Skeletal muscle cell (primary cell): ENCODE measurements around the gene LAIR2.
A peak's percentile ranks its signal among the peaks of the same experiment; 100 is the strongest.
"Not testable (repeated sequence)": the region's sequence is repeated elsewhere in the genome, so short reads cannot be mapped to it uniquely, and the experiment has no call there.

Source experiments
- DNase-seq: peaks from one replicate; pipeline ENCODE4 v3.0.0-alpha.2; 2010; ENCODE audit warnings: low read depth
- H3K4me3 ChIP-seq: 2 replicates; pipeline ENCODE4 v1.5.1; 2011; ENCODE audit warnings: low read depth, mild to moderate bottlenecking, control low read depth, low read length, moderate library complexity

Gene LAIR2

DNA sequence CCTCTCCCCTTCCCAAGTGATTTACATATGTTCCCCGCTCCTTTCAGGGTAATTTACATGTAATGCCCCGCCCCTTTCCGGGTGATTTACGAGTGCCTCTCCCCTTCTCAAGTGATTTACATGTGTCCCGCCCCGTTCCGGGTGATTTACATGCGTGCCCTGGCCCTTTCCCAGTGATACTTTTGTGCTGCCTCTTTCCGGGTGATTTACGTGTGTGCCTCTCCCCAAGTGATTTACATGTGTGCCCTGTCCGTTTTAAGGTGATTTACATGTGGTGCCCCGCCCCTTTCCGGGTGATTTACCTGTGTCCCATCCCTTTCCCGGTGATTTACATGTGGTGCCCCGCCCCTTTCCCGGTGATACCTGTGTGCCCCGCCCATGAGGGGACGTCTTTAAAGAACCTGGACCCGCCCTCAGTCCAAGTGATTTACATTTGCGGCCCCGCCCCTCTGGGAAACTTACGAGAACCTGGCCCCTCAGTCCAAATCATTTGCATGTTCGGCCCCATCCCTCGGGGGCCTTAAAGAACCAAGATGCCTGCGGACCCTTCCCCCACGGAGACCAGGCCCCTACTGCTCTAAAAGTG is 38.5 kb upstream of the LAIR2 start:
- peak overlapping the region; percentile 60 for H3K4me3 ChIP-seq
- peak; percentile 50 for DNase-seq

DNA sequence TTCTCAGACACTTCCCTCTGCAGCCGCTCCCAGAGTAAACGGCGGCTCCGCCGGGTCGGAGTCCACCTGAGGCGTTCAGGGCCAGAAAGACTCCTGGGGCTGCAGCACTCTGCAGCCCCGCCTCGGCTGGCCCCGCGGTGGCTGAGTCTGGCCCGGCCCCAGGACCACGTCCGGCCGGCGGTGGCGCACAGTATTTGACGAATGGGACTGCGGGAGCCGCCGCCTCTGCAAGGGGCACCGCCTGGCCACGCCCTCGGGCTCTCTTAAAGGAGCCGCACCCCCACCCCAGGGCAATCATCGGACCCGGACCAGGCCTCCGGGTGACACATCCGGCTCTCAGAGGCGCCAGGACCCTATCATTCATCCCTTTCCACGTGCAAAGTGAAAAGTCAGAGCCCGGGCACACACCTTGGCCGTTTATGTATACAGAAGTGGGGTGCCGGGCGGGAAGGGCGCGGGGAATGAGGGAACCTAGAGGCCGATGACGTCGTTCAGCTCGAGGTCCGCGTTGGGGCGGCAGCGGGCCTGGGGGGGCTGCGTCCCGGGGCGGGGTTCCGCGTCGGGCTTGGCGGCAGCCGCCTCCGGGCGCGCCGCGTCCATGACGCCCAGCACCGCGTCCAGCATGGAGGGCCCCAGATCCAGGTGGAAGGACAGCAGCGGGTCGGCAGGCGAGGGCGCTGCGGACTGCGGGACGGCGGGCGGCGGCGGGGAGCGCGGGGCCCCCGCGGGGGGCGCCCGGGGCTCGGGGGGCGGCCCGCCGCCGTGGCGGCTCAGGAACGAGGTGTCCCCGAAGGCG is 37.8 kb upstream of the LAIR2 start:
- H3K4me3 ChIP-seq, result peak overlapping the region; percentile 60
- peak; percentile 34 for DNase-seq

DNA sequence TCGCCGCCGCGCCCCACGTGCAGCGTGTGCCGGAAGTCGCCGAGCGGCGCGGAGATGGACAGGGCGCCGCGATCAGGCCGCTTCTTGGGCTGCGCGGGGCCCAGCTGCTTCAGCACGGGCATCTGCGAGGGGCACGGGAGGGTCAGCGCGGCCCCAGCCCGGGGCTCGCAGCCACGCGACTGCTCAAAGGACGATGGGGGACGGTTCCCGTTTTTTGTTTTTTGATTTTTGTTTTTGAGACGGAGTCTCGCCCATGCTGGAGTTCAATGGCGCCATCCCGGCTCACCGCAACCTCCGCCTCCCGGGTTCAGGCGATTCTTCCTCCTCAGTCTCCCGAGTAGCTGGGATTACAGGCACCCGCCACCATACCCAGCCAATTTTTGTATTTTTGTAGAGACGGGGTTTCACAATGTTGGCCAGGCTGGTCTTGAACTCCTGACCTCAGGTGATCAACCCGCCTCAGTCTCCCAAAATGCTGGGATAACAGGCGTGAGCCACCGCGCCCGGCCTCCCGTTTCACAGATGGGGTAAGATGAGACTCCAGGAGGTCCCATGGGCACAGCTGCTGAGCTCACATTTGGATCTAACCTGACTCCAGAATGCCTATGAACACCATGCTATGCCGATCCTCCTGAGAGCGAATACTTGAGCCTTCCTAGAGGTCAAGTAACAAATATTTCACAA is 37.1 kb upstream of the LAIR2 start:
- no peak for DNase-seq
- H3K4me3 ChIP-seq, result no peak overlapping the region

DNA sequence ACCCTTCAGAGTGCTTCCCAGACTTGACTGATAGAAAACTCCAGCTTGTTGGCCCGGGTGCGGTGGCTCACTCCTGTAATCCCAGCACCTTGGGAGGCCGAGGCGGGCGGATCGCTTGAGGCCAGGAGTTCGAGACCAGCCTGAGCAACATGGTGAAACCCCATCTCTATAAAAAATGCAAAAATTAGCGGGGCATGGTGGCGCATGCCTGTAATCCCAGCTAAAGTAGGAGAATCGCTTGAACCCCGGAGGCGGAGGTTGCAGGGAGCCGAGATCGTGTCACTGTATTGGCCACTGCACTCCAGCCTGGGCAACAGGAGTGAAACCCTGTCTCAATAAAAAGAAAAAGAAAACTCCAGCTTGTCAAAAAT is 36.5 kb upstream of the LAIR2 start:
- not testable (repeated sequence) for DNase-seq, H3K4me3 ChIP-seq

DNA sequence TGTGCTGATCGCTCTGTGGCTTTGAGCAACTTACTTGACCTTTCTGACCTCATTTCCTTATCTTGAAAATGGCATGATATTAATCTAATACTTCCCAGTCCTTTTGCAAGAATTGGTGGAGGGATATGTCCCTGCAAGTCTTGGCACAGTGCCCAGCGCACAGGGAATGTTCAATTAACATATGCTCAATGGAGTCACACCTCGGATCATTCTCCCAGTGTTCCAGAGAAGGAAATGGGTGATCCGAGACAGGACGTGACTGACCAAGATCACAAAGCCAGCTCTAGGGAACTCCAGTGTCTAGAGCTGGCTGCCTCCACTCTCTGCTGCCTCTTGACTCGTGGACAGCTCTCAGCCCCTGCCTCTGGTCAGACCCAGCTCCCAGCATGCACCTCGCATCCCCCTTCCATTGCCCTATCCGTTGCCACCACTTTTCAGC is 33.1 kb upstream of the LAIR2 start:
- DNase-seq, result no peak
- no peak overlapping the region for H3K4me3 ChIP-seq

DNA sequence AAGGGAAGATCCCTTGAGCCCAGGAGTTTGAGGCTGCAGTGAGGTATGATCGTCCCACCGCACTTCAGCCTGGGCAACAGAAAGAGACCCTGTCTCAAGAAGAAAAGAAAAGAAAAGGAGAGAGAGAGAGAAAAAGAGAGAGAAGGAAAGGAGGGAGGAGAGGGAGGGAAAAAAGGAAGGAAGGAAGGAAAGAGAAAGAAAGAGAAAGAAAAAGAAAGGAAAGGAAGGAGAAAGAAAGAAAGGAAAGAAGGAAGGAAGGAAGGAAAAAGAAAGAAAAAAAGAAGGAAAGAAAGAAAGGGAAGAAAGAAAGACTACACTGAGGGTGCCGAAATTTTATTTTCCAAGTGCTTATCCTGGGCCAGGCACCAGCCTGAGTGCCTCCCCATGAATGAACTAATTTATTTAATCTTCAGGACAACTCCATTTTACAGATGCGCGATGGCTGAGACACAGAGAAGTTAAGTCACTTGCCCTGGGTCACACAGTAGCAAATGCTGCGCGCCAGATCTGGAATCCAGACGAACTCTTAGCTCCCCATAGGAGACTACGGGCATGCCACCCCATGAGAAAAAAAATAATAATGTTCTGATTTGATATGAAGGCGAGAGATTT is 32.2 kb upstream of the LAIR2 start:
- DNase-seq, result no peak
- peak overlapping the region; percentile 54 for H3K4me3 ChIP-seq

DNA sequence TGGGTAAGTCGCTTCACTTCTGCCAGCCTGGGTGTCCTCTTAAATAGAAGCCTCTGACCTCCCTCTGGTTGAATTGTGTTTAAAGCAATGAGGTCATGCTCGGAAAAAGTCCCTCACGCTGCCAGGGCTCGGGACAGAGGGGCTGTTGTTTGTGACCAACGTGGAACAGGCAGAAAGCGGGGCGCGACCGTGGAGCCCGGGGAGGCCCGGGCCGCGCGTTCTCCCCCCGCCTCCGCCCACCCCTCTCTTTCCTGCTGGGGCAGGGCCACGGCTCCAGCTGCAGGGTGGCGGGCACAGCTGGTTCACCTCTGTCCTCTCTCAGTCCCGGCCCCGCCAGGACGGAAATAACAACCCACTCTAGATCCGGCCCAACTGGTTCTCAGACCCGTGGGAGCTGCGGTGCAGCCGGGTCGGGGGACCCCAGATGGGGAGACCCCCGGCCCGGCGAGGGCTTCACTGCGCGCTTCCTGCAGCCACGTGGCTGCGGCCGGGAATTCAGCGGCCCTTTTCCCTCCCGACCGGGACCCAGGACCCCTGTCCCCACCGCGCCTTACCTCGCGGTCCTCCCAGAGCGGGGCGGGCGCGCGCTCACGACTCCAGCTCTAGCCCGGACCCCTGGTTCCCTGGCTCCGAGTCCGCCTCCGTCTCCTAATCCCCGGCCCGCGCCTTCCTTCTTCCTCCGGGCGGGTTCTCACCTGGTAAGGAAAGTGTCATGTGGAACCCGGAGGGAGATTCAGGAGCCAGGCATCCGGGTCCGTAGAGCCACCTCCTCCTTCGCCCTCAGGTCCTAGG is 31.4 kb upstream of the LAIR2 start:
- H3K4me3 ChIP-seq, result peak overlapping the region; percentile 54
- DNase-seq, result no peak

DNA sequence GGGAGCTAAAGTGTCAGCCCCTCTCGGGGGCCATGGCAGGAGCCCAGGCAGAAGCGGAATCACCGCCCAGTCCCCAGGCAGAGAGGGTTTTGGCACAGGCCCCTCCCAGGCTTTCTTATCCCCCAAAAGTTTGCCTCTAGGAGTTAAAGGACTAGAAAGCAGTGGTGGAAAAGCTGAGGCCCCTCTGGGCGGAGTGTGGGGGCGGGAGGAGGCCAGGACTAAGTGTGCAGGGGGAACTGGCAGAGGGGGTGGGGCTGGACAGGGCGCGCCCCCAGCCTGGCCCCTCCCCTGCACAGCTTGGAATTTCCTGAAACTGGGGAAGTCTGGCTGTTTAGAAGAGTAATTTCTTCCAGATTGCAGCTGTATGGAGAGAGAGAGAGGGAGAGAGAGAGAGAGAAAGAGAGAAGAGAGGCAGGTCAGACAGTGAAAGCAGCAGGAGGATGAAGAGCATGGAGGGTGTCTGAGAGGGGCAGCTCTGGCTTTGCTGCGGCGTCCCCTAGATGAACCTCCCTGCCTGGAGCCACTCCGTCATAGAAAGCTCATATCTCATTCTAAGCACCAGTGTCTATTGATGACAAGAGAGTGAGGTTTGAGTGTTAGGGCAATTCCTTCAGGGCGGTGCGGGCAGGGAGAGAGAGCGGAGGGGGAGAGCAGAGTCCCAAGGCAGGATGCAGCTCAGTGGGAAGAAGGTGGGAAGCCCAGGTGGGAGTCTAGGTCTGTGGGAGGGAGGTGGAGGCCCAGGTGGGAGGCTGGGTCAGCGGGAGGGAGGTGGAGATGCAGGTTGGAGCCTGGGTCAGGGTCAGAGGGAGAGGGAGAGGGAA is 29.4 kb upstream of the LAIR2 start, which contains the start of gene CDC42EP5:
Gene CDC42EP5, minus strand, starts transcription at position 226 of the 821 bp plus-strand sequence. CDS start 7,749 bp downstream, outside the sequence.
- peak within 1 kb of the TSS; percentile 66 for H3K4me3 ChIP-seq
- DNase-seq, result peak; percentile 55

DNA sequence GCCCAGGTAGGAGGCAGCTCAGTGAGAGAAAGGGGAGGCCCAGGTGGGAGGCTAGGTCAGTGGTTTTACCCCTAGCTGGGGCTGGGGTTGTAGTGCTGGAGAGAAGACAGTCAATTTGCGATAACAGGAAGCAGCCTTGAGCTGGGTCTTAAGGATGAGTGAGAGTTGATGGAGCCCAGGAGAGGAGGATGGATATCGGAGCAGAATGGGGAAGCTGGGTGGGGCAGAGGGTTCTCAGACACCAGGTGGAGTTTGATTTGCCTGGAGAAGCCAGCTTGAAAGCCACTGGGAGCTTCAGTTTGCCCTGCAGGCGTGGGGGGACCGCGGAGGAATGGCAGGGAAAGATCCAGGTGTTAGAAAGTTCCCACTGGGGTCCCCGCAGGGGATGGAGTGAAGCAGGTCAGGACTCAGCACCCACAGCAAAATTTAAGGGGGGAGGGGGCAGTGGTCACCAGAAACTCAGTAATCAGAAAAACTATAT is 28.7 kb upstream of the LAIR2 start:
- DNase-seq, result no peak
- peak overlapping the region; percentile 66 for H3K4me3 ChIP-seq

DNA sequence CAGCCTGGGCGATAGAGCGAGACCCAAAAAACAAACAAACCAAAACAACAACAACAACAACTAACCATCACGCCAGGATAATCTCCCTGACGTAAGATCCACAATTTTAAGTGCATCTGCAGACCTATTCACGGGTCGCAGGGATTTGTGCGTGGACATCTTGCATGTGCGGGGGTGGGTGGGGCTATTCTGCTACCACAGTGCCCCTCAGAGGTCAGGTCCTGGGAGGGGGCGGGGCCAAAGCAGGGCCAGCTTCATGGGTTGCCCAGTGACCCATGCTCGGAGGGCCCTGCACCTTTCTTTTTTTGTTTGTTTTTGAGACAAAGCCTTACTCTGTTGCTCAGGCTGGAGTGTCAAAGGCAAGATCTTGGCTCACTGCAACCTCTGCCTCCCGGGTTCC is 26.9 kb upstream of the LAIR2 start:
- no peak for DNase-seq
- no peak overlapping the region for H3K4me3 ChIP-seq

DNA sequence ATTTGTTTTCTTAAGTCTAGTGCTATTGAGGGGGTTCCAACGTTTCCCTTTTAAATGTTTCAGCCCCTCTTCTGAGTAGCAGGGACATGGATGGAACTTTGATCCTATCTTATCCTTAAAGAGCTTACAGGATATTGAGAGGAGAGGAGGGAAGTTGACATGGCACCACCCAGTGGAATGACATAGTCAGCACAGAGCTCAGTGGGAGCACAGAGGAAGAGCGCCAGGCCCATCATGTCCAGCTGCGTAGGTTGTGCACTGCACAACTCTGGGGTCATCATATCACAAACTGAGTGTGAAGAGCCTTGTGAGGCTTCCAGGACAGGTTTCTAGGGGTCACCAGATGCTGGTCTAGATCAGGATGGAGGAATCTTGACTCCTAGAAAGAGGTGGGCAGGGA is 25.0 kb upstream of the LAIR2 start:
- H3K4me3 ChIP-seq, result no peak overlapping the region
- no peak for DNase-seq

DNA sequence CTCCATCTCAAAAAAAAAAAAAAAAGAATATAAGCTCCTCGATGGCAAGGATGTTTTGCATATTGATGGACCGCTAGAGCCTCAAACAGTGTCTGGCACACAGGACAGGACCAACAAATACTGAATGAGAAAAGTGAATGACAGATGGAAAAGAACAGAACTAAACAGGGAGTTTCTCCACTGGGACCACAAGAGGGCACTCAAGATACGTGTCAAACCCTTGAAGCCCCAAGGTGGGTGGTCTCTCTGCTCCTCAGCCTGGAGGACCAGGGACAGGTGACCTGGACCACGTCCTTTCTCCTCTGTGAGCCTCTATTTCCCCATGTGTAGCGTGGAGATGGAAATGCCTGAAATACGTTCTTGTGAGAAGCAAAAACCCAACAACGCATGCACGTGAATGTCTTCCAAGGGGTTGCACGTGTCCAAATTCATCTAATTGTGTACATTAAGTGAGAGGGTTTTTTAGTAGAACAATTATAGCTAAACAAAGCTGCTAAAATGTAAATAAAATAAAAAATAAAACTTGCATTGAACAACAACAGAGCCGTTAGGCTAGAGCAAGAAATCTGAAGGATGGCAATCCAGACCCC is 23.9 kb upstream of the LAIR2 start:
- no peak for DNase-seq
- H3K4me3 ChIP-seq, result no peak overlapping the region

DNA sequence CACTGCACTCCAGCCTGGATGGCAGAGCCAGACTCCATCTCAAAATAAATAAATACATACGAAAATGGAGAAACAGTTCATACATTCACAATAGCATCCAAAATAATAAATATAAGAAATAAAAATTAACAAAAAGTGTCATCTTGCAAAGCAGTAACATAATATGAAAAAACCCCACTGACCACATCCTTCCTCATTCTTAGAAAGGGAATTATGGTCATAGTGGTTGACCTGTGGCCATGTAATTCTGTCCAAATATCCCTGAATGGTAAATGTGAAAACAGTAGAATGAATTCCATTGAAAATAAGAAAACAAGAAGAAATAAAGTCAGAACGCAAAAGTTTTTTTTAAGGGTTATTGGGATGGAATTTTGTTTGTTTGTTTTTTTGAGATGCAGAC is 22.6 kb upstream of the LAIR2 start:
- DNase-seq, result no peak
- H3K4me3 ChIP-seq, result no peak overlapping the region

DNA sequence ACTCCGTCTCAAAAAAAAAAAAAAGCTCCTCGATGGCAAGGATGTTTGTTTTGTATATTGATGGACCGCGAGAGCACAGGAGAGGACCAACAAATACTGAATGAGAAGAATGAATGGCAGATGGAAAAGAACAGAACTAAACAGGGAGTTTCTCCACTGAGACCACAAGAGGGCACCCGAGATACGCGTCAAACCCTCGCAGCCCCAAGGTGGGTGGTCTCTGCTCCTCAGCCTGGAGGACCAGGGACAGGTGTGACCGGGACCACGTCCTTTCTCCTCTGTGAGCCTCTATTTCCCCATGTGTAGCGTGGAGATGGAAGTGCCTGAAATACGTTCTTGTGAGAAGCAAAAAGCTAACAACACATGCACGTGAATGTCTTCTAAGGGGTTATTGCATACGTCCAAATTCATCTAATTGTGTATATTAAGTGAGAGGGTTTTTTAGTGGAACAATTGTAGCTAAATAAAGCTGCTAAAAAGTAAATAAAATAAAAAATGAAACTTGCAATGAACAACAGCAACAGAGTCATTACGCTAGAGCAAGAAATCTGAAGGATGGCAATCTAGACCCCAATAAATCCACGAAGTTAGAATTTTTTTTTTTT is 21.2 kb upstream of the LAIR2 start:
- H3K4me3 ChIP-seq, result no peak overlapping the region
- DNase-seq, result no peak

DNA sequence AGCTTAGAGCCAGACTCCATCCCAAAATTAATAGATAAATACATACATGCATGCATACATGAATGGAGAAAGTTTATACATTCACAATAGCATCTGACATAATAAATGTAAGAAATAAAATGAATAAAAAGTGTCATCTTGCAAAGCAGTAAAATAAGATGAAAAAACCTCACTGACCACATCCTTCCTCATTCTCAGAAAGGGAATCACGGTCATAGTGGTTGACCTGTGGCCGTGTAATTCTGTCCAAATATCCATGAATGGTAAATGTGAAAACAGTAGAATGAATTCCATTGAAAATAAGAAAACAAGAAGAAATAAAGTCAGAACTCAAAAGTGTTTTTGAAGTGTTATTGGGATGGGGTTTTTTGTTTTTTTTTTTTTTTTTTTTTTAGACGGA is 19.7 kb upstream of the LAIR2 start:
- H3K4me3 ChIP-seq, result no peak overlapping the region
- no peak for DNase-seq

DNA sequence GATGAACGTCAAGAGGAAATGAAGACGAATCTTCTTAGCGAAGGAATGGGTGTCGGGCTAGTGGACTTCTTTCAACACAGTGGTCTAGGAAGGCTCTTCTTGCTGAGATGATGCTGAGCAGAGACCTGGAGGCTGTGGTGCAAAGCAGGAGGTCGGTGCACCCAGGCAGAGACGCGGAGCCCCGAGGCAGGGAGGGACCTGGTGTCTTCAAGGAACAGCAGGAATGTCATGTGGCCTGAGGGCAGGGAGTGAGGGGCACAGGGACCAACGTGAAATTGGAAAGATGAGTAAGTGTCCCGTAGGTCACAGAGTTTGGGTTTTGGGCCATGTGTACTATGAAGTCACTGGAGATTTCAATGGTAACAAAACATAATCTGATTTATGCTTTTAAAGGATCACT is 18.2 kb upstream of the LAIR2 start:
- H3K4me3 ChIP-seq, result no peak overlapping the region
- DNase-seq, result no peak

DNA sequence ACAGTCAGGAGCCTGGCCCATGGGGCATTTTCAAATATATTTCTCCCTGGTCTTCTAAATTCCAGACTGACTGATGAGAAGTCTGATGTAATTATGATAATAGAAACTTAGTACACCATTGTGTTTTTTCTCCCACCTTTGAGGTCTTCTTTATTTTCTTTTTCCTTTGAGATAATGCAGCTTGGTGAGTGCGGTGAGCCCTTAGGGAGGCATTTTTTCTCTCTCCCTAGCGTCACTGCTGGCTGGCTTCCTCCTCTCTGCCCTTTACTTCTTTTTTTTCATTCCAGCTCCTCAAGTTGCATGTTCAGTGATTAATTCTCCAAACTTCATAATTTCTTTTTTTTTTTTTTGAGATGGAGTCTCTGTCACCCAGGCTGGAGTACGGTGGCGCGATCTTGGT is 16.8 kb upstream of the LAIR2 start:
- DNase-seq, result no peak
- no peak overlapping the region for H3K4me3 ChIP-seq

DNA sequence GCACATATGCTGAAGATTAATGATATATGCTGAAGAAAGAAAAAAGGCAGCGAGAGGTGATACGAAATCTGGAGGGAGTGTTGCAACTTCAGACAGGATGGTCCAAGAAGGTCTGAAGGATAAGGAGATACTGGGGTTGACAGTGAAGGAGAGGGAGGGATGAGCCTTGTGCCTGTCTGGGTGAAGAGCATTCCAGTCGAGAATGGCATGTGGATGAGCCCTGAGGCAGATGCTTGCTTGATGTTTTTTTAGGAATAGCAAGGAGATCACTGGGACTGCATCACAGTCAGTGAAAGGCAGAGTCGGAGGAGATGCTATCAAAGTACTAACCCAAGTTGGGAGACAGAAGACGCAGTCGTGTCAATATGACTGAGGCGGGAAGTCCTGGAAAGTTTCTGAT is 13.3 kb upstream of the LAIR2 start:
- no peak for DNase-seq
- no peak overlapping the region for H3K4me3 ChIP-seq
